GM19455 (cell line): Measurements from ENCODE around the gene MAEA.
"Not testable (repeated sequence)": the region's sequence is repeated elsewhere in the genome, so short reads cannot be mapped to it uniquely, and the experiment has no call there.

Experiments used
- ATAC-seq: cut with Tn5 transposase; IDR thresholded peaks from one replicate; pipeline ENCODE4 v1.9.1; 2021; ENCODE audit not compliant: unreplicated experiment

Gene MAEA

GRCh38 chr4:1364217-1364616, 74.5 kb downstream of the MAEA start:
- no peak for ATAC-seq

- no peak for ATAC-seq
Observed at GRCh38 chr4:1364748-1365147, 75.1 kb downstream of the MAEA start.

- no peak for ATAC-seq
Observed at GRCh38 chr4:1365271-1366178, 75.8 kb downstream of the MAEA start.

GRCh38 chr4:1366371-1367229, 76.9 kb downstream of the MAEA start:
- ATAC-seq: no peak

- no peak for ATAC-seq
Observed at GRCh38 chr4:1367230-1367935, 77.7 kb downstream of the MAEA start.

DNA sequence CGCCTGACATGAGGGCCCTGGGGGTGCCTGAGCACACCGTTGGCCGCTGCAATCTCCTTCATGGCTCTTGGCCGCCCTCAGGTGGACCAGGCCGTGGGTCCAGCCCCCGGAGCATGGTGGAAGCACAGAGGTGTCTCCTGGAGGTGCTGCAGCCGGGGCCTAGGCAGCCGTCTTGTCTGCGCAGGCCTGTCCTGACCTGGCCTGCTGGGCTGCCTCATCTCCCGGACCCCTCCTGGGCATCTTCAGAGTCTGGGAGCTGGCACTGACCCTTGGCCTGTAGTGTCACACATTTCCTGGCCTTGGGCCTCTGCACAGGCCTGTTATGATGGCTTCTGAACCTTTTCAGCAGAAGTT, 78.2 kb downstream of the MAEA start:
- no peak for ATAC-seq

- ATAC-seq: no peak
Observed at GRCh38 chr4:1368421-1369090, 78.9 kb downstream of the MAEA start.

GRCh38 chr4:1369091-1369450, 79.4 kb downstream of the MAEA start:
- ATAC-seq: no peak

DNA sequence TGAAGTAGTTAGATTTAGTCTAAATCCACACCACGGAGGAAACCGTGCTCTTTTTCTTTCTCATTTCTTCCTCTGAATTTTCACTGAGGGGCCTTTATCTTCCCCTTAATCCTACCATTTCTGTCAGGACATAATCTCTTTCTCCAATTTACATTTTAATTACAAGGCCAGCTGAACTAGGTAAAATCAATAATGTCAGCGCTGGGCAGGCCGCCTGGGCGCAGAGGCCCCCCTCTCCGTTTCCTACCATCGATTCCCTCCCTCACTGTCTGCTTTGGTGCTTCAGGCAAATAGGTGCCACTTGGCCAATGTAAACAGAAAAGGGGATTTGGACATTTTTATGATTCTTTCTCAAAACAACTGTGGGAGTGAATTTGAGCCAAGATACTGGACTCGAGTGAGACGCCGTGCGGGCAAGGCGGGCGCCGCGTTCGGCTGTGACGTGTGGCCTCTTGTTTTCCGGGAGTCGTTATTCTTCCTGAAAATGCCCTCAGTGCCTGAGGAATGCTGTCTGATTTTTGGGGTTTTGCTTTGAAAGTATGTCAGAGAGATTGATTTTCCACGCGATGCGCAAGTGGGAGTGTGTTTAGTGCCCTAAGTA, 79.9 kb downstream of the MAEA start:
- ATAC-seq: no peak

DNA sequence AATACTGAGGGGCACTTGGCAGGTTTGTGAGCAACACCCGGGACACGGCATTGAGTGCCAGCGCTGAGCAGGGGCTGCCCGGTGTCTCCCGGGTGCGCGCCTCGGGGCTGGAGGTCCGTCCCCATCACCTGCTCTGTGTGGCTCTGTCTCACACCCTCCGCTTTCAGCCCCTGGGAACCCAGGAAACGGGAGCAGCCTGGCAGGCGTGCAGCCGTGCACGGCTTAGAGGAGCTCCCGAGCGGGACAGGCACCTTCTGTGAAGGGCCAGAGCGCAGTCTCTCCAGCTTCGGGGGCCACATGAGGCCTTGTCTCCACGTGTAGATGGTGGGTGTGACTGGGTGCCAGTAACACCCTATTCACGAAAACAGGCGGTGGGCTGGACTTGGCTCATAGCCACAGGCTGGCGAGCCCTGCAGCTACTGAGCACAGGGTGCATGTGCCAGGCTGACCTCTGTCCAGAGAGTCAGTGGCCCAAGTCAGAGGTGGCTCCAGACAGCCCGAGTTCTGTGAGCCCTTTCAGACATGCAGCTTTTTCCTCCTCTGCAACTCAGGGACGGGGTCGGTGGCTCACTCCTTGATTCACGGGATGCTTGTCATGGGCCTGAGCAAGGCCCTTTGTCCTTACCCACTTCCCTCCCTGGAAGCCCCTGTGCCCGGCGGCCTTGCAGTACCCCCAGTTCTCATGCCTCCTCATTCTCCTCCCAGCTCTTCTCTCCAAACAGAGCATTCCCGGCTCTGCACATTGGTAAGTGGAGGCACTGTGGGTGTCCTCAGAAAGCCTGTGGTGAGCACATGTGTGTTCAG, 80.8 kb downstream of the MAEA start:
- no peak for ATAC-seq

DNA sequence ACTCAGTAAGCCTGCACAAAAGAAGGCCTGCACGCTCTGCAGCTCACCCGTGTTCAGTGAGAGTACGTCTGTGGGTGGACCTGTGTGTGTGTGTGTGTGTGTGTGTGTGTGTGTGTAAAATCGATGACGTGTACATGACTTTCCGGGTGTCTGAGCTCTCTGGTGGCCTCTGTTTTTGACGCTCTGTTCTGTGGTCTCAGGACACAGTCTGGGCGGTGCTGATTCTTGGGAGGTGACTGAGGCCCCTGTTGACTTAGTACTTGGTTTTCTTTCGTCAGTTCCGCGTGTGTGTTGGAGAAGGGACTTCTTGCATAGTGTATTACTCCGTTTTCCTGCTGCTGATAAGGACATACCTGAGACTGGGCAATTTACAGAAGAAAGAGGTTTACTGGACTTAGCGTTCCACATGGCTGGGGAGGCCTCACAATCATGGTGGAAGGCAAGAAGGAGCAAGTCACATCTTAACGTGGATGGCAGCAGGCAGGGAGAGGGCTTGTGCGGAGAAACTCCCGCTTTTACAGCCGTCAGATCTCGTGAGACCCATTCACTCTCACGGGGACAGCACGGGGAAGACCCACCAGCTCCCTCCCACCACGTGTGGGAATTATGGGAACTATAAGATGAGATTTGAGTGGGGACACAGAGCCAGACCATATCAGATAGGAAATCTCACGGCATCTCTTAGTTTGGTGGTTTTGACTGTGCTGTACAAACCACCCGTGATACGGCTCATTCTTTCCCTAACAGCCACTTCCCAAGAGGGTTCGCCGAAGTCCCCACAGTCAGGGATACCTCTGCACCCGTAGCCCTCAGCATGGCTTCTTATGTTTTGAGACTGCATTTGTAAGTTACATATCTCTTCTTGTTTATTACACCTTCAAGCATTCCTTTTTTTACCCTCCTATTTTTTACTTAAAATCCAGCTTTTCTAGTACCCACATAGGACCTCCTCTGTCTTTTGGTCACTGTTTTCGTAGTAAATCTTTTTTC, 81.8 kb downstream of the MAEA start:
- ATAC-seq: no peak

GRCh38 chr4:1372576-1372975, 82.9 kb downstream of the MAEA start:
- not testable (repeated sequence) for ATAC-seq

DNA sequence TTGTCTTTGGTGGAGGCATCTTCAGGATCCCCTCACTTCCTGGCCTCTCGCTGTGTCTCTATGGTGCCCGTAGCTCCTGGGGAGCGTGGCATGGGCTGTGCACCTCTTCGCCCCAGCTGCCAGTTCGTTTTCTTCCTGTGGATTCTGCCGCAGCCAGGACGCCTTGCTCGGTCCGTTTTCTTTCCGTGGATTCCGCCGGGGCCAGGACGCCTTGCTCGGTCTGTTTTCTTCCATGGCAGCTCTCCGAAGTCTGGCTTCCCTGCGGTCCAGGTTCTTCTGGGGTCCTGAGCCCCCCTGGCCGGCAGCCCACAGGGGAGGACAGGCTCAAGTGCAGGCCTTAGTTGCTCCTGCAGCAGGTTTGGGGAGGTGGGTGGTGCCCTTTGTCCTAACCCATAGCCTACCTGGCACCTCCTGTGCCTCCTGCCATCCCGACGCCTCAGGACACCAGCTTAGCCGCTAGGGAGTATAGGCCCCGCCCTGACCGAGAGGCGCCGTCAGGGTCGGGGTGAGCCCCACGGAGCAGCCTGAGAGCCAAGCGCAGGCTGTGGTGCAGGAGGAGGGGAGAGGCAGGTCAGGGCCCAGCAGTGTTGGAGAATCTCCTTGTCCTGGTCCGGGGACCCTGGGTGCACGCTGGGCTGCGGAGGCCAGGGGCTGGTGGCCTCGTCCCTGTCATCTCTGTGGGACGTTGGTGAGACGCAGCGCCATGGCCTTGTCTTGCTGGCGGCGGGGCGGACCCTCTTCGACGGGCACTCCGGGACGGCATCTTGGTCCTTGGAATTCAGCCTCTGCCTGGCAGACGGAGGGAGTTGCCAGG, 84.4 kb downstream of the MAEA start:
- no peak for ATAC-seq

DNA sequence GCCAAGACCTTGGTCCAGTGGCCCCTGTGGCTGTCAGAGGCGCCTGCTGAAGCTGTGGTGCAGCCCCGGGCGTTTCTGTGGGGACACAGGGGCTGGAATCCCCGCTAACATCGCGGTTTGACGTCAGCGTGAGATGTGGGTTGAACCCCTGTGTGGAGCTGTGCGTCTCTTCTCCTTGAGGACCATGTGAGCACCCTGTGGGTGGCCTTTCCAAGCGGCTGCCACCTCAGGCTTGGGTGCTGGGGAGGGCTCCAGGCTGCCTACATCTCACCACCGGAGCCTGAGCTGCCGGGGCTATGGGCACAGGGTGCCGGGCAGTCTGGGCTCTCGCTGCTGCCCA, 85.0 kb downstream of the MAEA start:
- ATAC-seq: no peak

- ATAC-seq: no peak
Observed at GRCh38 chr4:1375051-1375721, 85.5 kb downstream of the MAEA start.

DNA sequence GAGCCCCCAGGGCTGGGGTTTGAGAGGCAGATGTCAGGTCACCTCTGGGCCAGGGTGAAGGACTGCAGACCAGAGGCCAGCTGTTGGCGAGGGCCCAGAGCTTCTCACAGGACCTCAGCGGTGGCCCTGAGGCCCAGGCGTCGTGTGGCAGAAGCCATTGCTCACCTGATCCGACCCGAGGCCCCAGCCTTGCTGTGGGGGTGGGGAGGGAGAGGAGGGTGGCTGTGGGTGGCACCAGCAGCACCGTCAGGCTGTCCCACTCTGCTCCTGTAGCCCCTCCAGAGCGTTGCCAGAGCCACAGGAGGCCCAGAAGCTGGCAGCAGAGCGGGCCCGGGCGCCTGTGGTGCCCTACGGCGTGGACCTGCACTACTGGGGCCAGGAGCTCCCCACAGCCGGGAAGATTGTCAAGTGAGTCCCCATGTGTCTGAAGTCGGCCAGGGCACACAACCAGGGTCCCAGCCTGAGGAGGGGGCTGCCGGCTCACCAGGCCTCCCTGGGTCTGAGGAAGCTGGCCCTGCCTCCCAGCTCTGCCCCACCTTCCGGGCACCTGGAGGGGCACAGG, 86.2 kb downstream of the MAEA start:
- no peak for ATAC-seq

- no peak for ATAC-seq
Observed at GRCh38 chr4:1376391-1376840, 86.7 kb downstream of the MAEA start.
